C4-2B (cell line): ENCODE results near the gene CCDC160.

Experiments
- H3K27ac ChIP-seq: fragments of 450-650 bp; 2 replicates; pipeline ENCODE4 v1.5.1; 2017
- ZFX ChIP-seq: fragments of 450-650 bp; IDR thresholded peaks from 2 replicates; pipeline ENCODE4 v1.6.1; 2017
- TF ChIP-seq, protein P1 (sequence below): fragments of 450-650 bp; conservative IDR thresholded peaks from 2 replicates; pipeline ENCODE4 v1.5.1; 2017; ENCODE audit warnings: mild to moderate bottlenecking

The CCDC160 gene

DNA sequence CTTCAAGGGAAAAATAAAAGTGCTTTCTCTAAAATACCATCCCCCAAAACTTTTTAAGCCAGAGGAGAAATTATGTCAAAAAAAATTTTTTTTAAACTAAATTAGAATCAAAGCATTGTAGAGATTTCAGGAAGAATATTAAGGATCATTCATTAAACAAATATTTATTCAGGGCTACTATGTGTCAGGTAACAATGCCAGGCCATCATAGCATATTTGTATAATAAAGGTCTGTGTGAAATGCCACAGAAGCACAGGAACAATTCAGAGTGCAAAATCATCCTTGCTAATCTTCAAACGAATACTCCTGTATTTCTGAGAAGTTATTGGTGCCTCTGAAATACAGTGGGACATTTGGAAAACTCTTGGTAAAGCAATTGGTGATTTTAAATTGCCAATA lies 2.0 kb downstream of the CCDC160 start:
- H3K27ac ChIP-seq, result no peak overlapping the region
- TF ChIP-seq ZFX, result no peak
- TF ChIP-seq, protein P1, sequence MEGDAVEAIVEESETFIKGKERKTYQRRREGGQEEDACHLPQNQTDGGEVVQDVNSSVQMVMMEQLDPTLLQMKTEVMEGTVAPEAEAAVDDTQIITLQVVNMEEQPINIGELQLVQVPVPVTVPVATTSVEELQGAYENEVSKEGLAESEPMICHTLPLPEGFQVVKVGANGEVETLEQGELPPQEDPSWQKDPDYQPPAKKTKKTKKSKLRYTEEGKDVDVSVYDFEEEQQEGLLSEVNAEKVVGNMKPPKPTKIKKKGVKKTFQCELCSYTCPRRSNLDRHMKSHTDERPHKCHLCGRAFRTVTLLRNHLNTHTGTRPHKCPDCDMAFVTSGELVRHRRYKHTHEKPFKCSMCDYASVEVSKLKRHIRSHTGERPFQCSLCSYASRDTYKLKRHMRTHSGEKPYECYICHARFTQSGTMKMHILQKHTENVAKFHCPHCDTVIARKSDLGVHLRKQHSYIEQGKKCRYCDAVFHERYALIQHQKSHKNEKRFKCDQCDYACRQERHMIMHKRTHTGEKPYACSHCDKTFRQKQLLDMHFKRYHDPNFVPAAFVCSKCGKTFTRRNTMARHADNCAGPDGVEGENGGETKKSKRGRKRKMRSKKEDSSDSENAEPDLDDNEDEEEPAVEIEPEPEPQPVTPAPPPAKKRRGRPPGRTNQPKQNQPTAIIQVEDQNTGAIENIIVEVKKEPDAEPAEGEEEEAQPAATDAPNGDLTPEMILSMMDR, result no peak

GRCh38 chrX:134240209-134240608 lies 3.2 kb downstream of the CCDC160 start:
- no peak overlapping the region for H3K27ac ChIP-seq
- TF ChIP-seq, protein P1, result no peak
- no peak for TF ChIP-seq ZFX

DNA sequence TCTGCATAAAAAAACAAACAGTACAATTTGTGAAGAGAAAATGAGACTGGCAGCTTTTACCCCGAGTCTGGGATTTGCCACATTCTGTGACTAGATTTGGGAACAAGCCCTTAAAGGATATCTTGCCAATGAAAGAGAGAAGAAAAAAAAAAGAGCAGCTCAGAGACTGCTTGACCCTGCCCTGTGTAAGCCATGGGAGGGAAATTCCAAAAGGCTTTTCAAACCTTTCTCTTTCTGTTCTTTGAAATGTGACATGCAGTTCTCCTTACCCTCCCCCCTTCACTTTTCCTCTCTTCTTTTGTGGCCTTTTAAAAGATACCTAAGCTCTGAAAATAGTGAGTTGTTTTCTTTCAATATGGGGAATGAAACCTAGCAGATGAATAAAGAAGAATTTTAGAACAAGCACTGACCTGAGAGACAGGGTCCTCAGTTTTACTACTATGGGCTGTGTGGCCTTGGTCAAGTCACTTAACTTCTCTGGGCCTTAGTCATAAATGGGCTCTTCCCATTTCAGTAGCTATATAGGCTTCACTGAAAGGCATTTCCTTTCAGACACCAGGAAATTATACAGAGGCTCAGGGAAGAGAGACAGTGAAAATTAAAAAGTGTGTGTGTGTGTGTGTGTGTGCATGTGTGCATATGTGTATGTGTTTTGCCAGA lies 5.1 kb downstream of the CCDC160 start:
- TF ChIP-seq, protein P1, result no peak
- no peak for TF ChIP-seq ZFX

DNA sequence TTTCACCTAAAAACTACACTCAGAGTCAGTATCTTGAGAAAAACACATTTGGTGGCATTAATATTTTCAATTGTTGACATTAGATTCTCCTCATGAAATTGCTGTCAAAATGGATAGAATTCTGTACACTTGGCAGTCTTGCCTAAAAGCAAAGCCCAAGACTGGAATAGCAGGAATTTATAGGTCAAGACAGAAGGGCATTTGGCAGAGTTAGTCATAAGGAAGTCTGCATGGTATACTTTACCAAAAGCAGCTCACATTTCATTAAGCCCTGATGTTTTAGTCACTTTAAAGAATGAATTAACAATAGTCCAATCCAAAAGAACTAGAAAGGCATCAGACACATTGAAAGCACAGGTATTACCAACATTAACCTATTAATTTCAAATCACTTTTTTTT lies 7.1 kb downstream of the CCDC160 start:
- TF ChIP-seq, protein P1, result no peak
- no peak for TF ChIP-seq ZFX
- no peak overlapping the region for H3K27ac ChIP-seq

More for the DNA sequence above, 5.1 kb downstream of the CCDC160 start:
- no peak overlapping the region for H3K27ac ChIP-seq

DNA sequence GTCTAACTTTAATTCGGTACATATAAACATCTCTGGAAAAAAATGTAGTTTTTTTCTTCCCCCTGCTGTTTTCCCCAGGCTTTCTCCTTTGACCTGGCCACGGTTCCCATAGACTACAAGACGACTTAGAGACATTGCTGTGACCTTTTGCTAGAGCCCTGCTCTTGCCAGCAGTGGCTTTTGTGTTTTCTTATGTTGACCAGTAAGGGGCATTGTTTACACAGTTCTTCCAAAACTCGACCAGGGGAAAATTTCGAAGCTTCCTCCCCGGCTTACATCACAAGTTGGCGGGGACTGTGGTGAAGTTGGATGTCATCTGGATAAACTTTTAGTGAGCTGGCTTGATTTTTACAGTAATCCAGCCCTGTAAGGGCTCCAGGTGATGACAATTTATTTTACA lies 9.3 kb downstream of the CCDC160 start:
- no peak overlapping the region for H3K27ac ChIP-seq
- TF ChIP-seq, protein P1, result no peak; the same call in 1 of the 2 replicates
- no peak for TF ChIP-seq ZFX

DNA sequence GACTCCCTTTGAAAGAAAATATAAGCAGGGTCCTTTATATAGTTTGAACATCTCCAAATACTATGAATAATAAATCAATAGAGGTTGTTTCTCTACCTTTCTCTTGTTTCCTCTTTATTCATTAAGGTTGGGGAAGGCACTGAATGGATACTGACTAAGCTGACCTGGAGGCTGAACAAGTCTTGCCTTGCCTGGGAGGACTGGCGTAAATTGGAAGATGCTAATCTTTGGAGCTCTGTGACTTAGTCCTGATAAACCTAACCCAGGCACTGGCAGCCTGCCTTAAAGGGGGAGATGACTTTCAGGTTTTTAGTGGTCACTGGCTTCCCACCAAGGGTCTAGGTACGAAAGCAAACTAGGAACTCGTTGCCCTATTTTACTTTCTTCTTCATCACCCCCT lies 10.5 kb downstream of the CCDC160 start:
- no peak for TF ChIP-seq ZFX
- TF ChIP-seq, protein P1, result no peak
- no peak overlapping the region for H3K27ac ChIP-seq

GRCh38 chrX:134249241-134249640 lies 12.3 kb downstream of the CCDC160 start:
- TF ChIP-seq ZFX, result no peak
- TF ChIP-seq, protein P1, result no peak
- no peak overlapping the region for H3K27ac ChIP-seq
